GM19099 (cell line): Measurements from ENCODE around the gene RHBDD3.

Experiments used
- POLR2A ChIP-seq: IDR thresholded peaks from 3 replicates; pipeline ENCODE4 v1.6.1; 2011; ENCODE audit warnings: low read depth; ENCODE audit not compliant: insufficient read length; ENCODE audit errors: extremely low read depth

Gene RHBDD3

DNA sequence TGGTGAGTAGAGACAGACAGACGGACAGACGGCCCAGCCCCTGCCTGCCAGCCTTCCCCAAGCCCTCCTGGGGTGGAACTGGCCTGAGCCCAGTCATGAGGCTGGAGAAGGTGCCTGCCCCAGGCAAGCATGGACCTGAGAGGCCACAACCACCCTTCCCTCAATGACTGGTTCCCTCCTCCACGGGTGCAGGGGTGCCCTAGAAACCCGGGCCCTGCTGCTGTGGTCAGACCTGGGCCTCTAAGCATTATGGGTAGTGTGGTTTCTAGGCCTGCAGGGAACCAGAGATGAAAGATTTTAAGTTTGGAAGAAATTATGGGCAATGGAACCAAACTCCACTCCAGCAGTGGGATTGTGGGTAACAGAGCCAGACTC, 13.5 kb downstream of the RHBDD3 start:
- no peak for TF ChIP-seq POLR2A

DNA sequence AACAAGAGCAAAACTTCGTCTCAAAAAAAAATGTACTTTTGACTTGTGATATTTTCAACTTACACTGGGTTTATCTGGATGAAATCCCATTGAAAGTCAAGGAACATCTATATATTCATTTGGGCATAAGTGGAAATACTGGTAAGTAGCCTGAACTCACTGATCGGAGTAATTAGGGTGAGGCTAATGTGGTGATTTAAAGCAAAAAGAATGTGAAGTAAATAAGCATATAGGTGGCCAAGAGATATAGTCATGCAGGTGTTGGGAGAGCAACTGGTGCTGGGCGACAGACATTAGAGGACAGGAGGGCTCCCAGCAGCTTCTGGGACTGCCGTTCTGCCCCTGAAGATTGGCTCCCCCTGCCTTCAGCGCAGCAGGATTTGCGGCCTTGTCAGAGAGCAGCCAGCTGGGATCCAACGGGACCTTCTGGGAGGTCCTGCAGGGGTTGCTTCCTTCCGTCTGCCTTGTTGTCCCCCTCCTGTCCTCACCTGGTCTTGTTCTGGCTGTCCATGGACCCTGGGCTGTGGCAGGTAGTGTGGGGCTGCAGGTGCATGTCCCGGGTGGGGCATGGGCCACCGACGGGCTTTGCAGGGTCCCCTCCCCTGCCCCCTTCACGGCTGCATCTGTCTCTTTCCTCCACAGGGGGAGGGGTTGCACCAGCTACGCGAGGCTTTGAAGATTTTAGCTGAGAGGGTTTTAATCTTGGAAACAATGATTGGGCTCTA, 14.1 kb downstream of the RHBDD3 start:
- TF ChIP-seq POLR2A = no peak

DNA sequence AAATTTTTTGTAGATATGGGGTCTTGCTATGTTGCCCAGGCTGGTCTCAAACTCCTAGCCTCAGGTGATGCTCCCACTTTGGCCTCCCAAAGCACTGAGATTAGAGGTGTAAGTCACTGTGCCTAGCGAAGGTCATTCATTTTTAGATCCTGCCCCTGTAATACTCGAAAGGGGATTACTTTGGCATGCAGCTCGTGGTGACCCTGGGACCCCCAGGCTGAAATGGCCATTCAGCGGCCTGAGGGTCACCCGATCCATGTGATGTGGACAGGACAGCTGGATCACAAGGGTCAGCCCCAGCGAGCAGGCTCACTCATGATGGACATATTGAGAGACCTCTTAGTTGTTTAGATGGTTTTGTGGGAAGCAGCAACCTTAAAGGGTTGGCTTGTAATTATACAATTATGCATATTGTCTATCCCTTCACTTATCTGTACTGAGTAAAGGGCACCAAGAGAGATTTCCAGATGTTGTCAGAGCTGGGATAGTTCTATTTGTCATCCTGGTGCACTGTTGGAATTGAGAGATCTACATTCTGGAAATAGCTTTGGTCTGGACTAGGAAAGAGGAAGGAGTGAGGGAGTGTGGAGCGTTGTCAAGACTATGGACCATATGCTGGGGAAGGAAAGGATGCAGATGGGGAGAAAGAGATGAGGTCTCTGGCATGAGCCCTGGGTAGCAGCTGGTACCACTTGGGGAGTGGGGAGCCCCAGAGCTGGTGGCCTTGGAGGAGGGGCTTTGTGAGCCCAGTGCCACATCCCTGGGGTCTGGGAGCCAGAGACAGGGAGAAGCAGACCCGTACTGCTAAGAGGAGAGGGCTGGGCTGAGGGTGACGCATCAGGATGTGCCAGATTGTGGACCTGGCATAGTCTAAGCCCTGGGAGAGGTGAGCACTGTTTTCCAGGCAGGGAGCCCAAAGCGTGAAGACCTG, 15.5 kb downstream of the RHBDD3 start:
- TF ChIP-seq POLR2A = no peak

DNA sequence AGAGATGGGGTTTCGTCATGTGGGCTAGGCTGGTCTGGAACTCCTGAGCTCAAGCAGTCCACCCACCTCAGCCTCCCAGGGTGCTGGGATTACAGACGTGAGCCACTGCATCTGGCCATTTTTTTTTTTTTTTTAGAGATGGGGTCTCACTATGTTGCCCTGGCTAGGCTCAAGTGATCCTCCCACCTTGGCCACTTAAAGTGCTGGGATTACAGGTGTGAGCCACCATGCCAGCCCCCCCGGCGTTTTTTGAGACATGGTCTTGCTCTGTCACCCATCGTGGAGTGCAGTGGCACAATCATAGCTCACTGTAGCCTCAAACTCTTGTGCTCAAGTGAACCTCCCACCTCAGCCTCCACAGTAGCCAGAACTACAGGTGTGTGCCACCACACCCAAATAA, 16.5 kb downstream of the RHBDD3 start:
- no peak for TF ChIP-seq POLR2A

DNA sequence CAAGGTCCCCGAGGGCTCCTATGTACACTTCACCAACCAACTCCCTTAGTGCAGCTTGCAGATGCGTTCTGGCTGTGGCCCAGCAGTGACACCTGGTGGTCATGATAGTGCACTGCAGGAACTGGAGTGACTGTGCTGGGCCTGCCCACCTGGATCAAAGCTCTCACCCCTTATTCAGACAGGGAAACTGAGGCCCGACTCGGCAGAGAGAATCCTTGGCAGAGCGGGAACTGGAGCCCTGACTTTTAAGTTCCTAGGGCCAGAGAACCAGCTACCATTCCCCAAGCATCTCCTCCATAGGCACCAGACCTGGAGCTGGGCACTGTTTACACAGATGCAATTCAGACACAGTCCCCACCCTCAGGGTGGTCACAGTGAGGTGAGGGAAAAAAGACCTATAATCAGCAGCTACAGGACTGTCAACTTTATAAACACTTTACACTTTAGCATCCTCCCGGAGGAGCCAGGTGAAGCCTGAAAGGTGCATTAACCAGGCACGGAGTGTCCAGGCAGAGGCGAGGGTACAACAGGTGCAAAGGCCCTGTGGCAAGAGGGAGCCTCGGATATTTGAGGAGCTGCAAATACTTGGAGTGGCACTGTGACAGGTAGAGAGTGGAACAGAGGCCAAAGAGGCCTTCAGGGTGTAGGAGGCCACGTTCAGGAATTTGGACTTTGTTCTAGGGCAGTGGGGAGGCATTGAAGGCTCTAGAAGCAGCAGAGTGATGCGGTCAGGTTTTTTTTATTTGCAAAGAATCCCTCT, 22.0 kb downstream of the RHBDD3 start:
- TF ChIP-seq POLR2A = no peak

DNA sequence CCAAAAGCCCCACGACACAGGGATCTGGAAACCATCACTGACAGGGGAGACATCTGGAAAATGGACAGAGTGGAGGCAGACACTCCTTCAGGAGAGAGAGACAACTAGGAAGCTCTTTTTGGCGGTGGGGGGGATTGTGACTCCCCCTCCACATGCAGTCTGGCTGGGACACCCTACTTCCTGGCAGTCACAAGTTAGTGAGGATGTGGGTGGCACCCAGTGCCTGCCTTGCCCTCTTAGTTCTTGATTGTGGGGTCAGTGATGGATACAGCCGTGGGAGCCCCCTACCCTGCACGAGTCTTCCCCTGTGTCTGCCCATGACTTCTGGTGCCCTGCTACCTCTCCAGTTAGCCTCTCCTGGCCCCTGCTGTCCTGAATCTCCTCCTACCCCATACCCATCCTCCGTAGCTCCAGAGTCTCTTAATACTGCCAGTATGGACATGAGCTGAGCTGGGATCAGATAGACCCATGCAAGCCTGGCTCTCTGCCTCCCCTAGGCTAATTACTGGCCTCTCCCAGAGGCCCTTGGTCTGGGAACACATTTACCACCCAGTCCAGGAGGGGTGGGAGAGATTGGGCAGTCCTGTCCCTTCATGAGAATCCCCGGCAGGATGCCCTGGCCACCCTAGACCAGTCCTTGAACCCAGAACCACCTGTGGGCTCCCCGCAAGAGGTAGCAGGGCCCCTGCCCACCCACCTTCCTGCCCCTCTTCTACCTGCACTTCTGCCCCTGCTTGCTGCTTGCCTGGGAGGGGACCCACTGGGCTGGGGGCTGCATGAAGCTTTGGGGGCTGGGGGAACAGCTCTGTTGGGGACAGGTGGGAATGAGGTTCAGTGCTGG, 22.8 kb downstream of the RHBDD3 start:
- TF ChIP-seq POLR2A = no peak

DNA sequence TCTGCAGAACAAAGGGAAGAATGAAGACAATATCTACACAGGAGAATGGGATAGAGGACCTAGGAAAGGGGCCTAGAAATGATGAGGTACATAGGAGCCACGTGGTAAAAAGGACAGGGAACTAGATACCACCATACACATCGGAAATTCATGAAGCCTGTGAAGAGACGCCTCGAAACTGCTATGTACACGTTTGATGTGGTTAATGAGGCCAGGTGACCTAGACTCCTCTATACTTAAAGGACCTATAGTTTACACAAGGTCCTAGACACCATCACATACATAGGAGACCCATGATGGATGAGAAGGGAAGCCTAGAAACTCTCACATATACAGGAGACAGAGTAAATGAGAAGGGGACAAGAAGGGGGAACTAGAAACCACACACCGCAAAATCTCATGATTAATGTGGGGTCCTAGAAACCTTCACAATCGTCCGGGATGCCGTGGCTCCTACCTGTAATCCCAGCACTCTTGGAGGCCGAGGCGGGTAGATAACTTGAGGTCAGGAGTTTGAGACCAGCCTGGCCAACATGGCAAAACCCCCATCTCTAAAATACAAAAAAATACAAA, 23.8 kb downstream of the RHBDD3 start:
- no peak for TF ChIP-seq POLR2A

DNA sequence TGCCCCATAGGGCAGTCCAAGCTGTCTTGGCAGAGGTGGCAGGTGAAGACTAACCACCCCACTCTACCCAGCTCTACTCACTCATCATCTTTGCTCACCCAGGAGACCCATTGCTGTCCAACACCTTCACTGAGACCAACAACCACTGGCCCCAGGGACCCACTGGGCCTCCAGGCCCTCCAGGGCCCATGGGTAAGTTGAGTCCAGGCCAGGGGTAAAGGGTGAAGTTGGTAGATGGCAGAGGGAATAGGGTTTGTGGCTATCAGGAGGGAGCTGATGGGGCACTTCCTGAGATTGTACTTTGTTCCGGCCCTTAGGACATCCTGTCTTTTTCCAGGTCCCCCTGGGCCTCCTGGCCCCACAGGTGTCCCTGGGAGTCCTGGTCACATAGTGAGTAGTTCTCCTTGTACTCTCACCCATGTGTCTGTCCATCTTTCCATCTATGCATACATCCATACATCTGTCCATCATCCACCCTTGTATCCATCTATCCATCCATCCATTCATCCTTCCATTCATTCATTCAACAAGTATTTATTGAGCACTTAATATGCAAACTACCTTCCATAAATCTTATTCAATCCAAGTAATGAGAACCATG, 34.4 kb downstream of the RHBDD3 start:
- TF ChIP-seq POLR2A = no peak

DNA sequence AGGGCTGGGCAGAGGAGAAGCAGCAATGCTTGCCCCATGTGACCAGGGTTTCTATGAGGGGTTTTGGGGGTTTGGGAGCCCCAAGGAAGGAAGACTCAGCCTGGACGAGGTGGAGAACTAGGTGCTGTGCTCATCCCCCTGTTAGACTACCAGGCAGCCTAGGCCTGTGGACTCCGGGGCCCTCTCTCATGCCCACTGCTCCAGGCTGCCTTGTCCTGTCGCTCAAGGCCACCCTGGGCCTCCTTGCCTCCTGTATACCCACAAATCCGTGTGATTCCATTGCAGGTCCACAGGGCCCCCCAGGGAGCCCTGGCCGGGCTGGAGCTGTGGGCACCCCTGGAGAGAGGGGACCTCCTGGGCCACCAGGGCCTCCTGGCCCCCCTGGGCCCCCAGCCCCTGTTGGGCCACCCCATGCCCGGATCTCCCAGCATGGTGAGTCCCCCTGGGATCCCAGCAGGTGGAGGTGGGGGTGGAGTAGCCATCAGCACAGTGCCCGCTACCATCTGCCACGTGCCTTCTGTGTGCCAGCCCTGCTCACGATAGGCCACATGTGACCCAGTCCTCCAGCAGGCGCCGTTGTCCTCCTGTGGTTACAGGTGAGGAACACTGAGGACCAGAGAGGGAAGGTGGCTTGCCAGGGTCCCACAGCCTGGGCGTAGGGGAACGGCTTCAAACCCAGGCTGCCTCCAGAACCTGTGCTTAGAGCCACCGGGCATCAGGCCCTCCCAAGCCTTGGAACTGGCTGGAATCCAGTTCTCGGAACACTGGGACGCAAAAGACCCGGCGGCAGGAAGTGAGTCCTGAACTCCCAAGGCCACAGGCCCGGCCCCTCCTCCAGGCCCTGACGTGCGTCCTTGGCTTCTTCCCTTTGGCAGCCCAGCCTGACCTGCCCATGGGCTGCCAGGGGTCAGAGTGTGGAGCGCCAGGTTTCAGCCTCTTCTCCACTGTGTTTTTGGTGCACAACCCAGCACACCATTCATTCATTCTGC, 35.5 kb downstream of the RHBDD3 start:
- TF ChIP-seq POLR2A = no peak

DNA sequence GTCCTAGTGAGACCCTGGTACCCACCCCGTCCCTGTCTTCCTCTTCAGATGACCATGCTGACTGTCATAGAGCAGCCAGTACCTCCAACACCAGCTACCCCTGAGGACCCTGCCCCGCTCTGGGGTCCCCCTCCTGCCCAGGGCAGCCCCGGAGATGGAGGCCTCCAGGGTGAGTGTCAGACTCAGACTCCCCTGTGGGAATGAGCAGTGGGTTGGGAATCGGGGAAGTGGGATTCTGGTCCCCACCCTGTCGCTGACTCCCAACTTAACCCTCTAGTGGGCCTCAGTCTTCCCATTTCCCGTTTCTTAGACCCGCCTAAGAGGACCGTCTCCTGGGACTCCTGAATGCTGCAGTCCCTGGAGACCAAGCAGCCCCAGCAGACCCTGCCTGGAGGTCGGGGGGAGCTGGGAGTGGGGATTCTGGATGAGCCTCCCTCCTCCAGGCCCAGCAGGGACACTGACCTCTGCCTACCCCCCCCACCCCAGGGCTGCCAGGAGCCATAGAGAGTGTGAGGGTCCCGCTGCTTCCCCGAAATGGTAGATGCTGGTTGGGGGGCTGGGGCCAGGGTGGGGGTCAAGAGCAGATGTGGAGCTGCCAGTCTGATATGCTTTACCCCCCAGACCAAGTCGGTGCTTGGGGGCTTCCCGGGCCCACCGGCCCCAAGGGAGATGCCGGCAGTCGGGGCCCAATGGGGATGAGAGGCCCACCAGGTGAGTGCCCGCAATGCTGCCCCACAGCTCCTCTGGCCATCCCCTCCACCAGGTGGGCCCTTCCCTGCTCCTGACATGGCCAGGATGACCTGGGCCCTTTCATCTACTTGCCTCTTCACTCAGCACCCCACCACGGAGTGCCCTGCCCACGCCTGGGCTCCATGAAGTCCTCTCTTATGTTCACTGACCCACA, 36.6 kb downstream of the RHBDD3 start:
- no peak for TF ChIP-seq POLR2A

DNA sequence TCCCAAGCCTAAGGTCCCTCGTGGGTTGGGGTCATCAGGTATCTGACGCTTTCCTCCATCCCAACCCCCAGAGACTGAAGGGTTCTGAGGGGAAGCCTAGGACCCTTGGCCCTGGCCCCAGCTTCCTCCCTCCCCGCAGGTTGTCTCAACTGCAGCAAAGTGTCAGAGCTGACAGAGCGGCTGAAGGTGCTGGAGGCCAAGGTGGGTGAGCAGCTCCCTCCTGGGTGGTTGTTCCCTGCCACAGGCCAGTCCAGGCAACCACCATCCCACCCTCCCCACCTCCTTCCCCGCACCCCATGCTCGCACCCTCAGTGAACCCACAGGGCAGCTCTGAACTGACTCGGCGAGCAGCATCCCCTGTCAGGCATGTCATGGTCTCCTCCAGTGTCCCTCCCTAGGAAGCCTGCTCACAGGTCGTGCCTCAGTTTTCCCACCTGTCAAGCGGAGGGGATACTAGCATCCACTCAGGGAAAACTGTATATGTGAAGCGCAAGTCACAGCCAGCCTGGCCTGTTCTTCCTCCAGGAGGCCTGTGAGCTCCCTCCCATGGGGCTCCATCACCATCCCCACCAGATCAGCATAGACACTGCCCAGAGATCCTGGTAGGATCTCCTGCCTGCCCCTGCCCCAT, 41.3 kb downstream of the RHBDD3 start:
- peak; percentile 12 for TF ChIP-seq POLR2A
